ENCODE results near the gene HMG20A. TPM values are rescaled to one million over a fixed set of nuclear protein-coding genes. Genes with fewer than 3 reads are reported as not detected.

Gene HMG20A
- total RNA-seq, 3 donors from 2014 or later, result 35.8 to 48.2 (median 46.4) TPM

DNA sequence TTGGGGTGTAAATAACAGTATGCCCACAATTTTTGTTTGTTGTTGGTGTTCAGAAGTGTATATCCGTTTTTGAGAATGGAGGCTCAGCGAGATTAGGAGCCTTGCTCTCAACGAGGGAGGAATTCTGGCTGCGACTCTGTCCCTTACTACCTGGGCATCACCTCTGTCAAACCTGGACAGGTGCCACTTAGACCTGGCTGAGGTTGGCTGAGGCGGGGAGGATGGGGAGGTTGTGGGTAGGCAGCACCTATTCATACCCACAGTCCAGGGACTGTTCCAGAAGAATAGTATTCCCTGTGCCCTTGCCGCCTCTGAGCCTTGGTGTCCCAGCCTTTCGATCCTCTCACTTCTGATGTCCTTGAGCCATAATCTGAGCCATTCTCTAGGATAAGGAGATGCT is 112.2 kb downstream of the HMG20A start:
- no peaks in the 10 kb centered on the region for H3K9me3 ChIP-seq
- DNase-seq (ENCODE audit: low spot score in 2 of 2), result no peak
- H3K27me3 ChIP-seq, result no peaks in the 10 kb centered on the region
- H3K4me1 ChIP-seq, result peaks cover 0 to 1% of the 10 kb centered on the region in 2 donors
- H3K27ac ChIP-seq, result no peak overlapping the region
- H3K36me3 ChIP-seq, result no peaks in the 10 kb centered on the region
- TF ChIP-seq POLR2A (IDR thresholded peaks at IDR 0.05) (no peak), POLR2AphosphoS5 (IDR thresholded peaks at IDR 0.05) (no peak)
- TF ChIP-seq, protein P1, sequence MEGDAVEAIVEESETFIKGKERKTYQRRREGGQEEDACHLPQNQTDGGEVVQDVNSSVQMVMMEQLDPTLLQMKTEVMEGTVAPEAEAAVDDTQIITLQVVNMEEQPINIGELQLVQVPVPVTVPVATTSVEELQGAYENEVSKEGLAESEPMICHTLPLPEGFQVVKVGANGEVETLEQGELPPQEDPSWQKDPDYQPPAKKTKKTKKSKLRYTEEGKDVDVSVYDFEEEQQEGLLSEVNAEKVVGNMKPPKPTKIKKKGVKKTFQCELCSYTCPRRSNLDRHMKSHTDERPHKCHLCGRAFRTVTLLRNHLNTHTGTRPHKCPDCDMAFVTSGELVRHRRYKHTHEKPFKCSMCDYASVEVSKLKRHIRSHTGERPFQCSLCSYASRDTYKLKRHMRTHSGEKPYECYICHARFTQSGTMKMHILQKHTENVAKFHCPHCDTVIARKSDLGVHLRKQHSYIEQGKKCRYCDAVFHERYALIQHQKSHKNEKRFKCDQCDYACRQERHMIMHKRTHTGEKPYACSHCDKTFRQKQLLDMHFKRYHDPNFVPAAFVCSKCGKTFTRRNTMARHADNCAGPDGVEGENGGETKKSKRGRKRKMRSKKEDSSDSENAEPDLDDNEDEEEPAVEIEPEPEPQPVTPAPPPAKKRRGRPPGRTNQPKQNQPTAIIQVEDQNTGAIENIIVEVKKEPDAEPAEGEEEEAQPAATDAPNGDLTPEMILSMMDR (IDR thresholded peaks at IDR 0.05), result no peak
- H3K4me3 ChIP-seq, result no peak overlapping the region
- intact Hi-C loops (cut with DNase I; ENCODE audit: low total_unique reads), result no loop called here

DNA sequence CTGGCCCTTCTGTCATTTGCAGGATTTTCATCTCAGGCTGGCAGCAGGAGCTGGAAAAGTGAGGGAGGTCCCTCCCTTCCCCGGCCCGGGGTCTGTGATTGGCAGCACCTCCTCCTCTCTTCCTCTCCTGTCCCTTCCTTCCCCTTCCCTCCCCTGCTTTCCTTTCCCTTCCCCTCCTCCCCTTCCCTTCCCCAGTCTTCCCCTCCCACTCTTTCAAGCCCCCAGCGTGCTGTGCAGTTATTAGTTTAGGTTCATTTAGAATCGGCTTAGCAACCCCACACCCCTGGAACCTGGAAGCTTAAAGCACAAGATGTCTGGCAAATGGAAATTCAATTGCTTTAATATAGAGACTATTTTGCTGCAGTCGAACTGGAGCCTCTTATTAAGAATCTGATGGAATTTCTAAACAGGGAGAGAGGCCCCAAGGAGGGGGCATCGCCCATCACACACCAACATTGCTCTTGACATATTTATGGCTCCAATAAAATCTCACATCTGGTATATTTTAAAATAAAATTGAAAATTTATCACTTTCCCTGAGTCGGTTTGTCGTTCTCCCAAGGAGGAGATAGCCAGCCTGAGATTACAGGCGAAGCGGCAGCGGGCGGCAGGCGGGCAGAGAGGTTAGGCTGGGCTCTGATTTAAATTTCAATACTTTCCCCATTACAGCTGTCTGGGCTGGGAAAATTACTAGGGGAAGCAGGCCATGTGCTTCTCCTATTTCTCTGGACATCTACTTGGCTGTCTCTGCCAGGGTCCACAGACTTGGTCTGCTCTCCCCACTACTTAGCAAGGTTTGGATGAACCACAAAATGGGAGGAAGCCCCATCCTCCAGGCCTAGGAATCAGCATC is 113.1 kb downstream of the HMG20A start:
- TF ChIP-seq, protein P1 (IDR thresholded peaks at IDR 0.05), result no peak
- TF ChIP-seq POLR2AphosphoS5 (IDR thresholded peaks at IDR 0.05) (no peak), POLR2A (IDR thresholded peaks at IDR 0.05) (no peak)
- H3K4me1 ChIP-seq, result peaks cover 0 to 1% of the 10 kb centered on the region in 2 donors
- H3K27ac ChIP-seq, result no peak overlapping the region
- no peak for DNase-seq (ENCODE audit: low spot score in 2 of 2)
- H3K27me3 ChIP-seq, result no peaks in the 10 kb centered on the region
- H3K36me3 ChIP-seq, result no peaks in the 10 kb centered on the region
- no peak overlapping the region for H3K4me3 ChIP-seq
- H3K9me3 ChIP-seq, result no peaks in the 10 kb centered on the region
- intact Hi-C loops (cut with DNase I; ENCODE audit: low total_unique reads), result no loop called here

Other genes starting within 250 kb of the HMG20A start
- 10 to 100 TPM; 48.5 to 99.5 (median 55.2) TPM for gene PEAK1, start 784 bp upstream of the HMG20A start, total RNA-seq
- 1 to 10 TPM in 2 of 3 donors, not detected in 1; 1.2 to 1.6 TPM for gene LINGO1, start 212.0 kb downstream of the HMG20A start, total RNA-seq